ENCODE data around the gene PRR12. TPM values are rescaled to one million over a fixed set of nuclear protein-coding genes. Genes with fewer than 3 reads are reported as not detected.
"Not testable (repeated sequence)": the region's sequence is repeated elsewhere in the genome, so short reads cannot be mapped to it uniquely, and the experiment has no call there.

Gene PRR12
- total RNA-seq, 1 donor from 2014 or later = 64.5 TPM

GRCh38 chr19:49614096-49614833 lies 23.3 kb downstream of the PRR12 start:
- Mint-ChIP-seq H3K27me3 (no peaks in the 10 kb centered on the region), H3K4me1 (ENCODE audit: low read depth) (no peaks in the 10 kb centered on the region), H3K27ac (peak overlapping the region; percentile 78), H3K4me3 (ENCODE audit: low read depth) (no peak overlapping the region), H3K36me3 (ENCODE audit: insufficient read depth) (peaks cover 13% of the 10 kb centered on the region), H3K9me3 (ENCODE audit: low read depth) (no peaks in the 10 kb centered on the region)
- TF ChIP-seq, protein P1, sequence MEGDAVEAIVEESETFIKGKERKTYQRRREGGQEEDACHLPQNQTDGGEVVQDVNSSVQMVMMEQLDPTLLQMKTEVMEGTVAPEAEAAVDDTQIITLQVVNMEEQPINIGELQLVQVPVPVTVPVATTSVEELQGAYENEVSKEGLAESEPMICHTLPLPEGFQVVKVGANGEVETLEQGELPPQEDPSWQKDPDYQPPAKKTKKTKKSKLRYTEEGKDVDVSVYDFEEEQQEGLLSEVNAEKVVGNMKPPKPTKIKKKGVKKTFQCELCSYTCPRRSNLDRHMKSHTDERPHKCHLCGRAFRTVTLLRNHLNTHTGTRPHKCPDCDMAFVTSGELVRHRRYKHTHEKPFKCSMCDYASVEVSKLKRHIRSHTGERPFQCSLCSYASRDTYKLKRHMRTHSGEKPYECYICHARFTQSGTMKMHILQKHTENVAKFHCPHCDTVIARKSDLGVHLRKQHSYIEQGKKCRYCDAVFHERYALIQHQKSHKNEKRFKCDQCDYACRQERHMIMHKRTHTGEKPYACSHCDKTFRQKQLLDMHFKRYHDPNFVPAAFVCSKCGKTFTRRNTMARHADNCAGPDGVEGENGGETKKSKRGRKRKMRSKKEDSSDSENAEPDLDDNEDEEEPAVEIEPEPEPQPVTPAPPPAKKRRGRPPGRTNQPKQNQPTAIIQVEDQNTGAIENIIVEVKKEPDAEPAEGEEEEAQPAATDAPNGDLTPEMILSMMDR (IDR thresholded peaks at IDR 0.05; ENCODE audit: unreplicated experiment) = no peak
- DNase-seq (ENCODE audit: low spot score, unreplicated experiment) = no peak

DNA sequence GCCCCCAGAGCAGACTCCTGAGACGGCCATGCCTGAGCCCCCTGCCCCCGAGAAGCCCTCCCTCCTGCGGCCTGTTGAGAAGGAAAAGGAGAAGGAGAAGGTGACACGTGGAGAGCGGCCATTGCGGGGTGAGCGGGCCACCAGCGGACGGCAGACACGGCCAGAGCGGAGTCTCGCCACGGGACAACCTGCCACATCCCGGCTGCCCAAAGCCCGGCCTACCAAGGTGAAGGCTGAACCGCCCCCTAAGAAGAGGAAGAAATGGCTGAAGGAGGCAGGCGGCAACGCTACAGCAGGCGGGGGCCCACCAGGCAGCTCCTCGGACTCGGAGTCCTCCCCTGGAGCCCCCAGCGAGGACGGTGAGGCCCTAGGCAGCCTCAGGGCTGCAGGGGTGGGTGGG lies 24.9 kb downstream of the PRR12 start:
- no peaks in the 10 kb centered on the region for H3K4me1 Mint-ChIP-seq (ENCODE audit: low read depth)
- H3K9me3 Mint-ChIP-seq (ENCODE audit: low read depth) = no peaks in the 10 kb centered on the region
- no peak for DNase-seq (ENCODE audit: low spot score, unreplicated experiment)
- no peaks in the 10 kb centered on the region for H3K27me3 Mint-ChIP-seq
- no peak overlapping the region for H3K27ac Mint-ChIP-seq
- TF ChIP-seq, protein P1 (IDR thresholded peaks at IDR 0.05; ENCODE audit: unreplicated experiment) = no peak
- H3K4me3 Mint-ChIP-seq (ENCODE audit: low read depth) = no peak overlapping the region
- peaks cover 12% of the 10 kb centered on the region for H3K36me3 Mint-ChIP-seq (ENCODE audit: insufficient read depth)

DNA sequence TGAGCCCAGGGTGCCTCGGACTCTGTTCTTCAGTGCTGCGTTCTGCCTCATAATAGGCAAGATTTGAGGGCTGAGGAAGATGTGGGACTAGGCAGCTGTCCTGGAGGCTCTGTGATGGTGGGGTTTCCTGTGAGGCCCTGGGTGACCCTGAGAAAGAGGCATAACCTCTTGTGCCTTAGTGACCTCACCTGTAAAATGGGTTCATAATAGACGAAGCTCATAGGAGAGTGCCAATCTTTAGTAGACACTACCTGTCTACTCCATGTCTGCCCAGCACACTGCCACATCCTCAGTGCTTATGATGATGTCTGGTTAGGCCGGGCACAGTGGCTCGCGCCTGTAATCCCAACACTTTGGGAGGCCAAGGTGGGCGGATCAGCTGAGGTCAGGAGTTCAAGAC lies 25.6 kb downstream of the PRR12 start:
- no peak overlapping the region for H3K4me3 Mint-ChIP-seq (ENCODE audit: low read depth)
- no peak overlapping the region for H3K27ac Mint-ChIP-seq
- no peaks in the 10 kb centered on the region for H3K9me3 Mint-ChIP-seq (ENCODE audit: low read depth)
- no peaks in the 10 kb centered on the region for H3K4me1 Mint-ChIP-seq (ENCODE audit: low read depth)
- TF ChIP-seq, protein P1 (IDR thresholded peaks at IDR 0.05; ENCODE audit: unreplicated experiment) = no peak
- no peaks in the 10 kb centered on the region for H3K27me3 Mint-ChIP-seq
- no peak for DNase-seq (ENCODE audit: low spot score, unreplicated experiment)
- peaks cover 12% of the 10 kb centered on the region for H3K36me3 Mint-ChIP-seq (ENCODE audit: insufficient read depth)

GRCh38 chr19:49616945-49617344 lies 26.0 kb downstream of the PRR12 start:
- no peaks in the 10 kb centered on the region for H3K27me3 Mint-ChIP-seq
- peaks cover 12% of the 10 kb centered on the region for H3K36me3 Mint-ChIP-seq (ENCODE audit: insufficient read depth)
- no peaks in the 10 kb centered on the region for H3K4me1 Mint-ChIP-seq (ENCODE audit: low read depth)
- H3K4me3 Mint-ChIP-seq (ENCODE audit: low read depth) = no peak overlapping the region
- DNase-seq (ENCODE audit: low spot score, unreplicated experiment) = no peak
- TF ChIP-seq, protein P1 (IDR thresholded peaks at IDR 0.05; ENCODE audit: unreplicated experiment) = no peak
- H3K9me3 Mint-ChIP-seq (ENCODE audit: low read depth) = no peaks in the 10 kb centered on the region
- no peak overlapping the region for H3K27ac Mint-ChIP-seq

DNA sequence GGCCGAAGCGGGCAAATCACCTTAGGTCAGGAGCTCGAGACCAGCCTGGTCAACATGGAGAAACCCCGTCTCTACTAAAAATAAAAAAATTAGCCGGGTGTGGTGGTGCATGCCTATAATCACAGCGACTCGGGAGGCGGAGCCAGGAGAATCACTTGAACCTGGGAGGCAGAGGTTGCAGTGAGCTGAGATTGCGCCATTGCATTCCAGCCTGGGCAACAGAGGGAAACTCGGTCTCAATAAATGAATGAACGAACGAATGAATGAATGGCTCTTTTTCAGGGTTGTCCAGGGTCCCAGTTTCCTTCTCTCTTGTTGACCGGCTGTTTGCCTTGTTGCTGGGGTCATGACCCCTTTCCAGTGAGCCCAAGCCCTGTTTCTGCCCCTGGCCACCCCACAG lies 26.9 kb downstream of the PRR12 start:
- H3K4me1 Mint-ChIP-seq (ENCODE audit: low read depth); H3K27ac Mint-ChIP-seq; H3K9me3 Mint-ChIP-seq (ENCODE audit: low read depth); H3K4me3 Mint-ChIP-seq (ENCODE audit: low read depth); H3K27me3 Mint-ChIP-seq; DNase-seq (ENCODE audit: low spot score, unreplicated experiment): not testable (repeated sequence)
- peaks cover 14% of the 10 kb centered on the region for H3K36me3 Mint-ChIP-seq (ENCODE audit: insufficient read depth)
